H54 (cell line): ENCODE measurements around the gene THPO.

Experiments used
- DNase-seq: peaks from one replicate; pipeline ENCODE4 v3.0.0; 2011; ENCODE audit warnings: low spot score, mixed read lengths; ENCODE audit not compliant: insufficient read length
- FAIRE-seq: peaks from 3 replicates; lab custom pipeline; 2011; peaks lifted over from hg19 to GRCh38; lab: Jason Lieb, UNC
- POLR2A ChIP-seq: IDR thresholded peaks from 2 replicates; pipeline ENCODE4 v1.6.1; 2011; ENCODE audit warnings: low read depth, mild to moderate bottlenecking, low read length

The THPO gene

DNA sequence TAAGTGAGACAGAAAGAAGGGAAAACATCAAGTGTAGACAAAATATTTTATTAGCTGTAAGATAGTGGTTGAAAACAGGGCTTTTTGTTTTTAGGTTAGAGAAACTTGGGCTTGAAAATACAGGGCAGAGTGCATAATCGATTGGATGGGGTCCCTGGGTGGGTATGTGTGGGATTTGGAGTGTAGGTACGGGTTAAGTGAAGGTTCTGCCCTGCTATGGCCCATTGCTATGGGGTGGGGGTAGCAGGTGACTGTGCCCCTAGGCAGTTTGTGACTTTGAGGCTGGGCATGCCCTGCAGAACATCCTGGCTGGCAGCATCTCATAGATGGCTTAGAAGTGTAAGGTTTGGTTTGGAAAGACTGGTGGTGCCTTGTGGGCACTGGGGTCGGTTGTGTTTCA, 44.3 kb downstream of the THPO start:
- FAIRE-seq: no peak
- no peak for DNase-seq
- no peak for TF ChIP-seq POLR2A

DNA sequence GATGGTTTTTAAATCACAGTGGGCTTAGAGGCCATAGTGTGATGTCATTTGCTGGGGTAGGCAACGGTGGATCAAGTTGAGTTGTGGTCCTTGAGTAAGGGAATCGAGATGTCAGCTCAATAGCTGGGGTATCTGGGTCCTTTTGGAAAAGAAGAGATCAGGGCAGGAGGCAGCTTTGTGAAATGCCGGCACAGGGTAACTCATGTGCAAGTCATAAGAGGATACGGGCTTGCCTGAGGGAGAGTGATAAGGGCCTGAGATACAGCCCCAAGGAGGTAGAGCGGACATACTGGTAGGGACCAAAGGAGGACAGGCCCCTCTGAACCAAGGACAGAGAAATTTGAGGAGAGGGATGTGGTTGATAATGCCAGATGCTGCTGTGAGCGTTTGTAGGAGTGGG, 44.8 kb downstream of the THPO start:
- no peak for TF ChIP-seq POLR2A
- no peak for FAIRE-seq
- no peak for DNase-seq

DNA sequence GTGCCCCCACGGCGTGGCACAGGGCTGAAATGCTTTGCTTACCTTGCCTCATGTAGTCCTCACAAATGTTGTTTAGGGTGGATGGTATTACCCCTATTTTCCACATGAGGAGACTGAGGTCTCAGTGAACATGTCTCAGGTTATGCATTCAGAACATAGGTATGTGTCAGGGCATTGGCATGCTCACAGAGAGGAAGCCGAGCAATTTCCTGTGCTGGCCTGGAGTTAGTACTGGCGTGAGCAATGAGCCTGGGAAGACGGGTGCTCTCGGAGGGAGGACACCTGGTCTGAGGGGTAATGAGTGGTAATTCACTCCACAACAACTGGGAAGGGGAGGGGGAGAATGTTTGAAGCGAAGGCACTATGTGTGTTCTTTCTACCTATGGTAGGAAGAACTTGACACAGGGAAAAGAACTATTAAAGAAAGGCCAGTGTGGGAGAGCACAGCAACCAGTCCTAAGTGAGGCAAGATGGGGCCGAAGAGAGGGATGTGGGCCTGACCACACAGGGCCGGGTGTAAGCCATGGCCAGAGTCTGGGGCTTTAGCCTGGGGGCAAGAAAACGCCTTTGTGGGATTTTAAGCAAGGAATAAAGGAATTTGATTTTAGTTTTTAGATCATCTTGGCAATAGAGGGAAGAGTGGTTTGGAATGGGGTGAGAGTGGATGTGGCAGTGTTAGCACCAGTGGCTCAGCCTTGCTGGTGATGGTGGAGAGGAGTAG, 45.5 kb downstream of the THPO start:
- DNase-seq (peak; percentile 88), FAIRE-seq (peak; percentile 88)
- TF ChIP-seq POLR2A: no peak

DNA sequence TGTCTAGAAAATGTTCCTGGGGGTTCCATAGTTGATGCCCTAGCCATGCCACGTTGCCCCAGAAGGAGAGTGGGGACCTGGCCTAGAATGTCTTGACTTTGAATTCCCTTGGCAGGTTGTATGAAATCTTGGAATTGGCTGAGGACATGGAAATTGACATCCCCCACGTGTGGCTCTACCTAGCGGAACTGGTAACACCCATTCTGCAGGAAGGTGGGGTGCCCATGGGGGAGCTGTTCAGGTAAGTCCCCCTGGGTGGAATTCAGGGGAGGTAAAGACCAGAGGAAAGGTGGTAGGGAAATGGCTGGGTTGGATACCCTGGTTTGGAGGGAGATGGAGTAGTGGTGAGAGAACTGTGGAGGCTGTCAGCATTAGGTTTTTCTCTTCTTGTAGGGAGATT, 49.5 kb downstream of the THPO start:
- no peak for TF ChIP-seq POLR2A
- DNase-seq (no peak), FAIRE-seq (no peak)

DNA sequence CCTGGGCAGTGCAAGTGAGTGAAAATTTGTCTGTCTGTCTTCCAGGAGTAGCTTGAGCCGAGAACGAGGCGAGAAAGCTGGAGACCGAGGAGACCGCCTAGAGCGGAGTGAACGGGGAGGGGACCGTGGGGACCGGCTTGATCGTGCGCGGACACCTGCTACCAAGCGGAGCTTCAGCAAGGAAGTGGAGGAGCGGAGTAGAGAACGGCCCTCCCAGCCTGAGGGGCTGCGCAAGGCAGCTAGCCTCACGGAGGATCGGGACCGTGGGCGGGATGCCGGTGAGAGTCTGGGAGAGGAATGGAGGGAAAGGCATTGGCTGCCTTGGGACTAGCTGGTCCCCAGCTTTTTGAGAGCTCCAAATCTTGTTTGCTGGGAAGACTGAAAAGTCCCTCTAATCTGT, 50.8 kb downstream of the THPO start:
- FAIRE-seq (no peak), DNase-seq (no peak)
- TF ChIP-seq POLR2A: no peak

DNA sequence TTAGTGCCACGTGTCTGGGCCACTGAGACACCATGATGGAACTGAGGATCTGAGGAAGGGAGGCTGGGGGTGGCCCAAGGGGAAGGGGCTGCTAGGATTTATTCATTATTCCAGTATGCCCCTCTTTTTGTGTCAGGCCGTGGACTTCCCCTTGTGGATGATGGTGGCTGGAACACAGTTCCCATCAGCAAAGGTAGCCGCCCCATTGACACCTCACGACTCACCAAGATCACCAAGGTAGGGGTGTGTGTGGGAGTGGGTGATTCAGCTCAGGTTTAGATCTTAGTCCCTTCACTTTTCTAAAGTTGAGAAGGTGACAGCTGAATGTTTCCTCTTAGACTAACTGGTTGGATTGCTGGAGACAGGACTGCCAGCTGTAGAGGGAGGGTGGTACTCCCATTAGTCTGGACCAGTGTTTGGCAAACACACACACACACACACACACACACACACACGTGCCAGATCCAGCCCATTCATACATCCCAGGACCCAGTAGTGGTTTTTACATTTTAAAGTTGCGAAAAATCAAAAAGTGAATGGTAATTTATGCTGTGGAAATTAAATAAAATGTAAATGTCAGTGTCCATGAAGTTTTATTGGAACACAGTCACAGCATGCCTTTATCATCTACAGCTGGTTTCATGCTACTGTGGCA, 52.2 kb downstream of the THPO start:
- no peak for DNase-seq
- TF ChIP-seq POLR2A: no peak
- no peak for FAIRE-seq

DNA sequence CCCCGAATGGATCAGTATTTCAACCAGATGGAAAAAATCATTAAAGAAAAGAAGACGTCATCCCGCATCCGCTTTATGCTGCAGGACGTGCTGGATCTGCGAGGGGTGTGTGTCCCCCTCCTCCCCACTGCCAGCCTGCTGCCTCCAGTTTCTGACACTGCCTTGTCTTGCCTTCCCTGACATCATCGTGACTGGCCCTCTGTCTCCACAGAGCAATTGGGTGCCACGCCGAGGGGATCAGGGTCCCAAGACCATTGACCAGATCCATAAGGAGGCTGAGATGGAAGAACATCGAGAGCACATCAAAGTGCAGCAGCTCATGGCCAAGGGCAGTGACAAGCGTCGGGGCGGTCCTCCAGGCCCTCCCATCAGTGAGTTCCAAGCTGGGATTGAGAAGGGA, 52.7 kb downstream of the THPO start:
- FAIRE-seq (no peak), DNase-seq (no peak)
- TF ChIP-seq POLR2A: no peak

DNA sequence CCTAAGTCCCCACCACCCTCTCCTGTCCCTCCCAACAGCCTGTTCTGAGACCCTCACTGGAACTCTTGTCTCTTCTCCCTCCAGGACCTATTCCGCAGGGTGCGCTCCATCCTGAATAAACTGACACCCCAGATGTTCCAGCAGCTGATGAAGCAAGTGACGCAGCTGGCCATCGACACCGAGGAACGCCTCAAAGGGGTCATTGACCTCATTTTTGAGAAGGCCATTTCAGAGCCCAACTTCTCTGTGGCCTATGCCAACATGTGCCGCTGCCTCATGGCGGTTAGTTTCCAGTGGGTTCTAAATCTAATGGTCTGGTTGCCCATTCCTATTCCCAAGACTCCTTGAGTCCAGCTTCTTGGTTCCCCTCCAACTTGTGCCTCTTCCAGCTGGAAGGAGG, 54.3 kb downstream of the THPO start:
- FAIRE-seq (no peak), DNase-seq (no peak)
- TF ChIP-seq POLR2A: no peak

DNA sequence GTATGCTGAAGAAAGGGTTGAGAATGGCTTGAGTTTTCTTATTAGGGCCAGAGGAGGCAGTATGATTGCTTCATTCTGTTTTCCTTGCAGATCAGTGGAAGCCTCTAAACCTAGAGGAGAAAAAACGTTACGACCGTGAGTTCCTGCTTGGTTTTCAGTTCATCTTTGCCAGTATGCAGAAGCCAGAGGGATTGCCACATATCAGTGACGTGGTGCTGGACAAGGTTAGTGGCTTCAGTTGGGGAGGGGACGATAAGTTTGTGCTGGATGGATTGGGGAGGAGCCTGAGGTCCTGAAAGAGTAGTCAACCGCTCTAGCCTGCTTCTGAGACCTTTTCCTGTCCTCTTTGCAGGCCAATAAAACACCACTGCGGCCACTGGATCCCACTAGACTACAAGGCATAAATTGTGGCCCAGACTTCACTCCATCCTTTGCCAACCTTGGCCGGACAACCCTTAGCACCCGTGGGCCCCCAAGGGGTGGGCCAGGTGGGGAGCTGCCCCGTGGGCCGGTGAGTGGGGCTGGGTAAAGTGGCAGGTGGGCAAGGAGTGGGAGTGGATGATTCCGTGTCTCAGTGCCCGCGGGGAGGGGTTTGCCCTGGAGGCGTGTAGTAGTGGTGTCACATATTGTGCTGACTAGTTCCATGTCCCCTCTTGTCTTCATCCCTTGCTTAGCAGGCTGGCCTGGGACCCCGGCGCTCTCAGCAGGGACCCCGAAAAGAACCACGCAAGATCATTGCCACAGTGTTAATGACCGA, 55.1 kb downstream of the THPO start:
- no peak for TF ChIP-seq POLR2A
- FAIRE-seq: no peak
- DNase-seq: no peak
